AG04450 (cell line): ENCODE measurements around the gene PBX1. TPM values are rescaled to one million over a fixed set of nuclear protein-coding genes. Genes with fewer than 3 reads are reported as not detected.

ENCODE experiments used
- CTCF ChIA-PET: fragments of 300-600, 350-600 bp; formaldehyde crosslinking; extraction: SDS; loops from one replicate; lab custom pipeline; 2022; ENCODE audit warnings: antibody characterized with exemption, inconsistent platforms; lab: Charles Lee
- POLR2A ChIA-PET: fragments of 350-600 bp; formaldehyde crosslinking; extraction: SDS; loops from one replicate; lab custom pipeline; 2021; ENCODE audit warnings: antibody characterized with exemption, inconsistent platforms; lab: Yijun Ruan, JAX
- DNase-seq: peaks from one replicate; pipeline ENCODE4 v3.0.0-alpha.2; 2011; ENCODE audit warnings: low read depth, low spot score
- H3K27ac ChIP-seq: one replicate; pipeline ENCODE4 v1.5.1; 2012; ENCODE audit warnings: low read depth, low read length, control low read depth
- H3K27me3 ChIP-seq: one replicate; pipeline ENCODE4 v1.6.0; 2012; ENCODE audit warnings: low read length; ENCODE audit not compliant: control insufficient read depth, insufficient read depth
- H3K4me3 ChIP-seq: 2 replicates; pipeline ENCODE4 v1.5.1; 2011; ENCODE audit warnings: mild to moderate bottlenecking, low read depth, low read length, control low read depth
- H3K9me3 ChIP-seq: 2 replicates; pipeline ENCODE4 v1.5.1; 2012; ENCODE audit warnings: low read length; ENCODE audit not compliant: control insufficient read depth, insufficient read depth
- polyA plus RNA-seq: library from polyadenylated mRNA; depleted of rRNA; stranded (reverse); fragments of >200 nt; gene quantifications from 2 replicates; pipeline ENCODE4 v1.2.3, GENCODE V29; 2011
- TF ChIP-seq, protein P1 (sequence below): IDR thresholded peaks from 2 replicates; pipeline ENCODE4 v1.5.1; 2011; ENCODE audit warnings: low read depth, low read length, control low read depth, inconsistent platforms

PBX1 gene
- polyA plus RNA-seq, 1 experiment = 49.9 TPM

DNA sequence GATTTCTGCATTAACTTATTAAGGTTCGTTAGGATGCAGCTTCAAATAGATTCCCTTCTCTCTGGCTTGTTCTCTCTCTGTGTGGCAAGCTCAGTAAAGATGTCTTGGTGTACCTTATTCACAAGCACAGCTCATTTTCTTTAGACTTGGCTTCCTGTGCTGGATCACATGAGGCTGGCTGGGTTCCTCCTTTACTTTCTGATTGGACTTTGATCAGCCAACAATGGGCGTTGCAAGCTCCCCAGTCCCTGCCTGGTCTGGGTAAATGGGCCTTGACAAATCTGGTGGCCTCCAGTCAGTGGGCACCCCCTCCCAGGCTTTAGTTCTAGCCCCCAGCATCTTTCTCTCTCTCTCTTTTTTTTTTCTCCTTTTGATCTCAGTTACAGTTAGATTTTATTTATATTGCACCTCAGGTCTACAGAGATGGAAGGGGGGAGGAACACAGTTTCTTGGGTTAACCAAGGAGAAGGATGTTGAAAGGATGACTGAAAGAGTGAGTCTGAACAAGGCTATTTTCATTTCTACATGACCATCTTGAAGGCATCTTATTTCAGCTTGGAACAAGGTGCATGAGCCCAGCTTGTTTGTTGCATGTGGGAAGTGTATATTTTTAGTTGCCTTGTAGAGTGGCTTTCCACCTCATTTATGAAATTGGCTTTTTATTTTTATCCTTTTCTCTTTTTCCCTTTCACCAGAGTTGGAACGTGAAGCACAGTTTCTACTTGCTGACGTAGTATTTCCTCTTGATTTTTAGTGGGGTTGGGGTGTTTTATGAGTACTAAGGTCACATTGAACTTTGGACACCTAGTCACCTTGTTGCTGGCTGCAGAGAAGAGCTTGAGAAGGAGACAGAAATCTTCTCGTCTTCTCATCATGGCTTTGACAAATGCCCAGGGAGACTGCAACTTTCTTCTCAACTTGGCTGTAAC is 77.1 kb downstream of the PBX1 start:
- ChIA-PET POLR2A (no interaction called here), CTCF (interaction anchor here (0.5 to 2.8 kb wide), 3 partner anchors 11 to 27 kb away, joined by 3 to 14 read pairs (median 8); no protein-coding TSS in a partner anchor)
- Histone ChIP-seq H3K27me3 (no peaks in the 10 kb centered on the region), H3K27ac (no peak overlapping the region), H3K4me3 (no peak overlapping the region), H3K9me3 (no peaks in the 10 kb centered on the region)
- DNase-seq = no peak
- TF ChIP-seq, protein P1, sequence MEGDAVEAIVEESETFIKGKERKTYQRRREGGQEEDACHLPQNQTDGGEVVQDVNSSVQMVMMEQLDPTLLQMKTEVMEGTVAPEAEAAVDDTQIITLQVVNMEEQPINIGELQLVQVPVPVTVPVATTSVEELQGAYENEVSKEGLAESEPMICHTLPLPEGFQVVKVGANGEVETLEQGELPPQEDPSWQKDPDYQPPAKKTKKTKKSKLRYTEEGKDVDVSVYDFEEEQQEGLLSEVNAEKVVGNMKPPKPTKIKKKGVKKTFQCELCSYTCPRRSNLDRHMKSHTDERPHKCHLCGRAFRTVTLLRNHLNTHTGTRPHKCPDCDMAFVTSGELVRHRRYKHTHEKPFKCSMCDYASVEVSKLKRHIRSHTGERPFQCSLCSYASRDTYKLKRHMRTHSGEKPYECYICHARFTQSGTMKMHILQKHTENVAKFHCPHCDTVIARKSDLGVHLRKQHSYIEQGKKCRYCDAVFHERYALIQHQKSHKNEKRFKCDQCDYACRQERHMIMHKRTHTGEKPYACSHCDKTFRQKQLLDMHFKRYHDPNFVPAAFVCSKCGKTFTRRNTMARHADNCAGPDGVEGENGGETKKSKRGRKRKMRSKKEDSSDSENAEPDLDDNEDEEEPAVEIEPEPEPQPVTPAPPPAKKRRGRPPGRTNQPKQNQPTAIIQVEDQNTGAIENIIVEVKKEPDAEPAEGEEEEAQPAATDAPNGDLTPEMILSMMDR = no peak

DNA sequence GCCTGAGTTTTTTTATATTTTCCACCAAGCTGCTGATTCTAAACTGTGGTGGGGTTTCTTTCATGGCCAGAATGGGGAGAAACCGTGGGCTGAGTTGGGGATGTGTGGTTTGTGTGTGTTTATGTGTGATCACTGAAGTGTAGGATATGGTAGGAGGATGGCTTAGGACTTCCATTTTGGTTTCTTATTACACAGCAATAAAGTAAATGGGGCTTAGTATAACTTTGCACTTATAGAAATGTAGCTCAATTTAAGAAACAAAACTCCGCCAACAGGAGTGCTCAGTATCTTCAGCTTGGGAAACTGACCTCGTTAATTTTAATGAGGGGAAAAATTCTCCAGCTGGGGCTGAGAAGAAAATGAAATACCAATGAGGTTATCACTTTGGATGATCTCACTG is 77.8 kb downstream of the PBX1 start:
- no peaks in the 10 kb centered on the region for H3K9me3 ChIP-seq
- H3K4me3 ChIP-seq = no peak overlapping the region
- POLR2A ChIA-PET = no interaction called here
- CTCF ChIA-PET = interaction anchor here (0.8 to 1.9 kb wide), 2 partner anchors 9 to 12 kb away, joined by 5 to 8 read pairs; no protein-coding TSS in a partner anchor
- H3K27ac ChIP-seq = no peak overlapping the region
- TF ChIP-seq, protein P1 = no peak
- DNase-seq = no peak
- no peaks in the 10 kb centered on the region for H3K27me3 ChIP-seq

DNA sequence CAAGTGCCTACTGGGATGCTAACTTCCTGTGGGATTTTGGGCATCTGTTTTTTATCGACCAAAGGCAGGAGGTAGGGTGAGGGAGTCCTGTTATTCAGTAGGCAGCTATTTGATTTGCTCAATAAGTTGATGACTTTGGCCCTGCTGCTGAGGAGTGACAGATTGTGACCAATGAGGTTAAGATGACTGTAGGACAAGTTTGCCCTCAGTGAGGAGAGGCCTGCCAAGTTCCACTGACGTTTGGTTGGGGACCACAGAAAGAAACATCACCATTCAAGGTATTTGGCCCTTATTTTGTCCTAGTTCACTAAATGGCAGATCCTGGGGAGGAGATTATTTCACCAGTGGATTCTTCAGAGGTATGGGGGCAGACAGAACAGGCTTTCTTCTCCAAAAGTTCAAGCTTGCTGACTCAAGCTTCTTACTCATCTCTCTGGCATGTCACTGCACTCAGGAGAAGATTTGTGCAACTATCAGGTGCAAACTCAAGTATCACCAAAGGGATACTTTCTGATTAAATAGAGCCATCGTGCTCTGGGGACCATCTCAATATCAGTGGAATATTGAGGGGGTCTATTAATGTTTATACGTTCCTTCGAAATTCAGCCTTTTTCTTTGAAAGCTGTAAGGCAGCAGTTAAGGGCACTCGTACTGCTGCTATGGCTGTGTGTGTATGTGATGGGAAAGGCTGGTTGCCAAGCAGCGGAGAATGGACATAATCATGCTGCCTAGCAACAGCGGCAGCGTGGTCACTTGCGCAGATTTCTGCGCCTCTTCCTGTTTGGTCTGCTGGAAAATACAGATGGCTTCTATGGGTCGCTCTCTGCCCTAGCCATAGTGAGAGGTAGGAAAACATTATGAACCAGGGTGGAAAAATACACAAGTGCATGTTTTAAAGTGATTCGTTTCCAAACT is 78.7 kb downstream of the PBX1 start:
- Histone ChIP-seq H3K27ac (peak overlapping the region; percentile 65), H3K27me3 (no peaks in the 10 kb centered on the region), H3K9me3 (no peaks in the 10 kb centered on the region), H3K4me3 (no peak overlapping the region)
- peak; percentile 27 for DNase-seq
- ChIA-PET CTCF (interaction anchor here (0.8 to 1.9 kb wide), 2 partner anchors 10 to 13 kb away, joined by 5 to 8 read pairs; no protein-coding TSS in a partner anchor), POLR2A (interaction anchor here (0.6 kb wide), 2 partner anchors 15 to 70 kb away, joined by 5 to 6 read pairs; no protein-coding TSS in a partner anchor)
- TF ChIP-seq, protein P1 = no peak

DNA sequence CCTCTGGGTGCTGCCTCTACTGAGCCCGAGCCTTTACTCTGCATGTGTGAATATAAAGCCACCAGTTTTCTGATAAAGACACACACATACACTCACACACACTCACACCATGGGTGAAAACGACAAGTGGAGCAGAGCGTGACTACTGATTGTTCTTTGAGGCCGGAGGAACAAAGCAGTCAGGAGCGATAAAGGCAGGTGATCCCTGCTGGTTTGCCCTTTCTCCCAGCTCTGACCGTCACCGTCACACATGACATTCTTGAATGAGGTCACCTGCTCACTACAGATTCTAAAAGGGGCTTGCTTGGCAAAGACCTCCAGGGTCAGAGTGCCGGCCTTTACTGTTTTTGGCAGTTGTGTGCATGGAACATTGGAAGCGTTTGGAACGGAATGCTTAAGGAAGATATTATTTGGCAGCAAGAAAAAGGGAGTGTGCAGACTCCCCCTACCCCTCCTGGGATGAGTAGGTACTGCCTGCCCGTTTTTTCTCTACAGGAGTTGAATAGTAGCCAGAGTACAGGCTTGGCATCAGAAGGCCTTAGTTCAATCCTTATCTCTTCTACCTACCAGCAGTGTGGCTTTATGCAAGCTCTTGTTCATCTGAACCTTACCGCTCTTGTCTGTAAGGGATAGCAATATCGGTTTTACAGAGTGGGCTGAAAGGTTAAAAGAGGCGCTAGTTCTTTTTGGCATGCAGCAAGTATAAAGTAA is 79.7 kb downstream of the PBX1 start:
- Histone ChIP-seq H3K4me3 (no peak overlapping the region), H3K9me3 (no peaks in the 10 kb centered on the region), H3K27ac (no peak overlapping the region), H3K27me3 (no peaks in the 10 kb centered on the region)
- ChIA-PET POLR2A (no interaction called here), CTCF (interaction anchor here (1.5 kb wide), 1 partner anchor 13 kb away, joined by 3 read pairs; no protein-coding TSS in a partner anchor)
- TF ChIP-seq, protein P1 = no peak
- no peak for DNase-seq
